CD8-positive, alpha-beta memory T cell (primary cell): ENCODE data around the gene FBN1. TPM values are rescaled to one million over a fixed set of nuclear protein-coding genes. Genes with fewer than 3 reads are reported as not detected.

ENCODE experiments used
- CTCF ChIA-PET: fragments of 350-600 bp; sonication (Branson Sonifier 250); formaldehyde crosslinking; loops from one replicate; lab custom pipeline; 2021; ENCODE audit warnings: antibody characterized with exemption; lab: Charles Lee
- POLR2A ChIA-PET: fragments of 350-600 bp; sonication (Branson Sonifier 250); formaldehyde crosslinking; loops from one replicate; lab custom pipeline; 2021; ENCODE audit warnings: antibody characterized with exemption; lab: Charles Lee
- DNase-seq, 5 donors: peaks; one replicate each; pipeline versions ENCODE4 v3.0.0 to v3.0.0-alpha.2; 2020 to 2022; ENCODE audit warnings: mixed read lengths in 1 of 5
- H3K27ac ChIP-seq: one replicate; pipeline ENCODE4 v1.7.0; 2013; ENCODE audit warnings: low read depth, mild to moderate bottlenecking, low read length, moderate library complexity
- H3K27me3 ChIP-seq: 2 replicates; pipeline ENCODE4 v1.7.0; 2013; ENCODE audit warnings: low read length, mild to moderate bottlenecking; ENCODE audit not compliant: insufficient read depth, poor library complexity, severe bottlenecking
- H3K36me3 ChIP-seq: 2 replicates; pipeline ENCODE4 v1.7.0; 2013; ENCODE audit warnings: mild to moderate bottlenecking, low read length, moderate library complexity; ENCODE audit not compliant: insufficient read depth
- H3K4me1 ChIP-seq: 2 replicates; pipeline ENCODE4 v1.7.0; 2013; ENCODE audit warnings: mild to moderate bottlenecking, low read length, moderate library complexity; ENCODE audit not compliant: insufficient read depth
- H3K4me3 ChIP-seq: 2 replicates; pipeline ENCODE4 v1.7.0; 2013; ENCODE audit warnings: mild to moderate bottlenecking, low read length
- H3K9me3 ChIP-seq: 2 replicates; pipeline ENCODE4 v1.7.0; 2013; ENCODE audit warnings: mild to moderate bottlenecking, low read length
- H3K27ac Mint-ChIP-seq, 8 donors: one replicate each; pipeline ENCODE4 v1.8.0; 2020 to 2021; ENCODE audit warnings: mixed read lengths in 8 of 8, mild to moderate bottlenecking in 6 of 8, inconsistent platforms in 3 of 8, moderate library complexity in 3 of 8
- H3K27me3 Mint-ChIP-seq, 2 donors: one replicate each; pipeline ENCODE4 v1.8.0; 2020 to 2021; ENCODE audit warnings: mixed read lengths in 2 of 2, mild to moderate bottlenecking in 1 of 2, moderate library complexity in 1 of 2
- H3K36me3 Mint-ChIP-seq, 3 donors: one replicate each; pipeline ENCODE4 v1.8.0; 2020 to 2021; ENCODE audit warnings: mixed read lengths in 3 of 3, inconsistent platforms in 1 of 3, mild to moderate bottlenecking in 1 of 3
- H3K4me1 Mint-ChIP-seq, 3 donors: one replicate each; pipeline ENCODE4 v1.8.0; 2020 to 2021; ENCODE audit warnings: mixed read lengths in 3 of 3, inconsistent platforms in 1 of 3, mild to moderate bottlenecking in 1 of 3
- H3K4me3 Mint-ChIP-seq, 7 donors: one replicate each; pipeline ENCODE4 v1.8.0; 2020 to 2021; ENCODE audit warnings: mixed read lengths in 7 of 7, mild to moderate bottlenecking in 6 of 7, moderate library complexity in 4 of 7, inconsistent platforms in 2 of 7
- H3K9me3 Mint-ChIP-seq, 5 donors: one replicate each; pipeline ENCODE4 v1.8.0; 2020 to 2022; ENCODE audit warnings: mixed read lengths in 5 of 5, mild to moderate bottlenecking in 3 of 5, moderate library complexity in 2 of 5, inconsistent platforms in 1 of 5
- polyA plus RNA-seq: library from polyadenylated mRNA; unstranded; fragments of 300-500 nt; fragmentation: Illumina TruSeq; gene quantifications from one replicate; pipeline ENCODE4 v1.2.3, GENCODE V29; 2021
- total RNA-seq, 2 experiments: library from RNA; stranded (reverse); gene quantifications; one replicate each; pipeline ENCODE4 v1.2.3, GENCODE V29; 2021

The FBN1 gene
- total and polyA plus RNA-seq, 3 experiments from 2014 or later = 0.13 to 0.46 (median 0.21) TPM

DNA sequence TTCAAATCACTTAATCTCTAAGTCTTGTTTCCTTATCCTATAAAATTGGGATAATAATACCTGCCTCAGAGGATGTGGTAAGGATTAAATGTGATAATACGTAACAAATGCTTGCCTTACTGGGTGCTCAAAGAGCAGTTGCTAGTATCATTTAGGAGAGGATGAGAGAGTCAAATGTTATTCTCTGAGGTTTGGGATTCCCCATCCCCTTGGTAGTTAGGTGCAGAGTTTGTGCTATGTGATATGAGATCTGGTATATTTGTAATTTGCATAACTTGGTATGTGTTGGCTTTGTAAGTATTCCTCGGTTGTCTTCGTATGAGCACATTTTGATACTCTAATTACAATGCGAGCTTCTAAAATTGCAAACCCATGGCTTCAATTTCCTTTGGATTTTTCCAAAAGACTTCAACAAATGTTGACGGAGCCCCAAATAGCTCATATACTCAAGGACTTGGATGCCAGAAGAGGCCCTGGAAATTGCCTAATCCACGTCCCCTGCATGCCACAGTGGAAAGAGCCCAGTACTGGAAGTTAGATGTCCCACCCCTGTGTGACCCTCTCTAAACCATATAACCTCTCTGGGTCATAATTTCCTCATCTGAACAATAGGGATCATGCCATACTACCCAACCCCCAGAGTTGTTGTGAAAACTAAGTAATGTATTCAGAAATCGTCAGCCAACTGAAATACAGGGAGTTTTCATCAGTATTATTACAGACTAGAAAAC lies 85.0 kb downstream of the FBN1 start:
- H3K4me3 Mint-ChIP-seq = no peak overlapping the region
- DNase-seq = no peak

DNA sequence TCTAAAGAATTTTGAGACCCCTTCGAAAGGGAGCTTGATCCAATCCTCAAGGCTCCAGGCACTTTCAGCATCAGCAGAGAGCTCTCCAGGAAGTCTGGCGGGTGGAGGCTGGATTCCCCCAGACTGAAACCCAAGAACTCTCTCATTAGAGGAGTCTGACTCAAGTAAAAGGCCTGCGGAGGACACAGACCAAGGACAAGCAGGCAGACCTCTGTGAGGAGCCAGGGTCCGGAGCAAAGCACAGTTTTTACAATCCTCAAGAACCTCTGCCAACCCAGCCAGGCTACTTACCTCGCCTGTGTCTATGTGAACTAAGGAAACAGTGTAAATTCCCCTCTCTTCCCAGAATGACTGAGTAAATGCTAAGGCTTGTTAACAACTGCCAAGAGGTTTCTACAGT lies 86.2 kb downstream of the FBN1 start:
- Histone ChIP-seq H3K36me3 (no peaks in the 10 kb centered on the region), H3K27me3 (no peaks in the 10 kb centered on the region), H3K4me1 (no peaks in the 10 kb centered on the region), H3K27ac (no peak overlapping the region), H3K4me3 (no peak overlapping the region), H3K9me3 (no peaks in the 10 kb centered on the region)
- Mint-ChIP-seq H3K27me3 (peaks cover 5 to 19% of the 10 kb centered on the region in 2 donors), H3K4me1 (no peaks in the 10 kb centered on the region), H3K36me3 (no peaks in the 10 kb centered on the region), H3K4me3 (no peak overlapping the region), H3K9me3 (no peaks in the 10 kb centered on the region), H3K27ac (peak overlapping the region in 1 of 8 donors; percentile 47)
- no peak for DNase-seq
- CTCF ChIA-PET = no interaction called here
- POLR2A ChIA-PET = no interaction called here

More for the DNA sequence above, 85.0 kb downstream of the FBN1 start:
- Mint-ChIP-seq H3K36me3 (no peaks in the 10 kb centered on the region), H3K27me3 (peaks cover 5 to 22% of the 10 kb centered on the region in 2 donors), H3K4me1 (no peaks in the 10 kb centered on the region), H3K9me3 (no peaks in the 10 kb centered on the region), H3K27ac (no peak overlapping the region)
- H3K4me1 ChIP-seq = no peaks in the 10 kb centered on the region
- no peaks in the 10 kb centered on the region for H3K9me3 ChIP-seq
- POLR2A ChIA-PET = no interaction called here
- H3K36me3 ChIP-seq = no peaks in the 10 kb centered on the region
- no peak overlapping the region for H3K4me3 ChIP-seq
- H3K27ac ChIP-seq = no peak overlapping the region
- CTCF ChIA-PET = no interaction called here
- no peaks in the 10 kb centered on the region for H3K27me3 ChIP-seq

DNA sequence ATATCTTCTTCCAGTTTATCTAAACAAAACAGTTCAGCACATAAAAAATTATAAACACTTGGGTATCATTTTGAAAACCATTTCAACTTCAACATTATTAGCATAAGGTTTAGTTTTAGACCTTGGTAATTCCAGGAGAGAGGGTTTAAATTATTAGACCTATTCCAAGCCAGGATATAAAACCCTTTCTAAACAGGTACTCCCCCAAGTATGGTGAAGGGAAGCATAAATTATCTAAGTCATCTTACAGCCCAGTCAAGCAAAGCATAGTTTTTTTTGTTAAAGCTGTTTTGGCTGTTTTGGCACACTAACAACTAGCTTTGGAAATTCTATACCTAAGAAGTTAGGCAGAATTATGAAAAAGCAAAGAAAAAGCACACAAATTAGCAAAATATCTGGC lies 87.3 kb downstream of the FBN1 start:
- H3K9me3 Mint-ChIP-seq = no peaks in the 10 kb centered on the region
- Histone ChIP-seq H3K4me1 (no peaks in the 10 kb centered on the region), H3K27me3 (no peaks in the 10 kb centered on the region), H3K27ac (no peak overlapping the region), H3K36me3 (no peaks in the 10 kb centered on the region), H3K4me3 (no peak overlapping the region), H3K9me3 (no peaks in the 10 kb centered on the region)
- no peak overlapping the region for H3K27ac Mint-ChIP-seq
- DNase-seq = no peak
- H3K4me3 Mint-ChIP-seq = no peak overlapping the region
- POLR2A ChIA-PET = no interaction called here
- H3K36me3 Mint-ChIP-seq = no peaks in the 10 kb centered on the region
- CTCF ChIA-PET = no interaction called here
- peaks cover 5 to 28% of the 10 kb centered on the region in 2 donors for H3K27me3 Mint-ChIP-seq
- no peaks in the 10 kb centered on the region for H3K4me1 Mint-ChIP-seq

DNA sequence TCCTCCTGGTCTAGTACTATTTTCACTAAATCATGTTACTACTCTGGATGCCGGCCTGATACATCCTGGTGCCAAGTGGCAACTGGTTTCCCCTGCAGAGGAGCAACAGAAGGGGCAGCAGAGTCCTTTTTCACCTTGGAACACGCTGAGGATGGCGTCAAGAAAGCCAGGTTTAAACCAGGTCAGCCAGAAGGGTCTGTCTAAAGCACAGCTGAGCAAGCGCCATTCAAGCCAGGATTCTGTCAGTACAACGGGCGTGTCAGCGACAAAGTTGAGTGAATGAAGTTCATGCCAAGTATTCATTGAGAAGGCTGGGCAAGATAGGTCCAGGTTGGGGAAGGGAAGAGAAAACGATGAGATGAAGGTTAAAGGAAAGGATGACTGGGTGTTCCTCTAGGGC lies 88.2 kb downstream of the FBN1 start:
- POLR2A ChIA-PET = no interaction called here
- H3K4me3 Mint-ChIP-seq = no peak overlapping the region
- H3K4me1 Mint-ChIP-seq = no peaks in the 10 kb centered on the region

DNA sequence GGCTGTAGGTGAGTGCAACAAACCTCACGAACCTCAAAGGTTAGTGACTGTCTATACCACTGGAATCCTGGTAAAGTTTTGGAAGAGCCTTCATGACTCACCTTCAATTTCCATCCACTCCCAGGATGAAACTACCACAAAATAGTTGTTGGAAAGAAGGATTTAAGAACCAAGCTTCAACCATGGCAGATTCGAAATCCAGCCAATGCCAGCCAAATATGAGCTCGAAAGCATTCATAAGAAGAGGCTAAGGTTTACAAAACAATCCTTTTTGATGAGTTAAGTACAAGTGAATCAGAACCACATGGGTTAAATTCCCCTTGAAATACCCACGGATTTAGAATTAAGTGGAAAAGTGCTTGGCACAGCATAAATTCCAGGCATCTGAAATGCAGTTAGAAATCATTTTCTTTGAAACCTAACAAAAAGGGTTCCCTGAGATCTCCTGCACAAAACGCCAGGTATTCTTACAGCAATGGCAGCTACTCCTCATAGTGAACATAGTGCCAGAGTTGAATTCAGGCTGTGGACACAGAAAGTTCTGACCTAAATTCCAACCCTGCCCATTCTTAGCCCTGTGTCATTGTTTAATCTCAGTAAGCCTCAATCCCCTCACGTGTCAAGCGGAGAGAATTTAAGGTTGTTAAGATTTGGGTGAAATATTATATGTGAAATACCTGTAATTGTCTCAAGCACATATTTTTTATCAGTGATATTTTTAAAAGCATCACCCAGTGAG lies 89.2 kb downstream of the FBN1 start:
- H3K27ac Mint-ChIP-seq = no peak overlapping the region
- H3K4me1 ChIP-seq = no peaks in the 10 kb centered on the region
- no peaks in the 10 kb centered on the region for H3K9me3 ChIP-seq
- H3K36me3 ChIP-seq = no peaks in the 10 kb centered on the region
- no peak overlapping the region for H3K27ac ChIP-seq
- H3K4me3 Mint-ChIP-seq = no peak overlapping the region
- no peak overlapping the region for H3K4me3 ChIP-seq
- POLR2A ChIA-PET = no interaction called here
- CTCF ChIA-PET = no interaction called here
- H3K4me1 Mint-ChIP-seq = no peaks in the 10 kb centered on the region
- H3K27me3 ChIP-seq = no peaks in the 10 kb centered on the region
- no peak for DNase-seq
- no peaks in the 10 kb centered on the region for H3K36me3 Mint-ChIP-seq
- H3K27me3 Mint-ChIP-seq = peaks cover 5 to 28% of the 10 kb centered on the region in 2 donors
- H3K9me3 Mint-ChIP-seq = no peaks in the 10 kb centered on the region

More for the DNA sequence above, 88.2 kb downstream of the FBN1 start:
- no peak for DNase-seq
- no peak overlapping the region for H3K27ac ChIP-seq
- no peaks in the 10 kb centered on the region for H3K27me3 ChIP-seq
- no peak overlapping the region for H3K4me3 ChIP-seq
- Mint-ChIP-seq H3K27me3 (peaks cover 5 to 28% of the 10 kb centered on the region in 2 donors), H3K36me3 (no peaks in the 10 kb centered on the region), H3K9me3 (no peaks in the 10 kb centered on the region), H3K27ac (no peak overlapping the region)
- CTCF ChIA-PET = no interaction called here
- no peaks in the 10 kb centered on the region for H3K9me3 ChIP-seq
- no peaks in the 10 kb centered on the region for H3K4me1 ChIP-seq
- no peaks in the 10 kb centered on the region for H3K36me3 ChIP-seq

DNA sequence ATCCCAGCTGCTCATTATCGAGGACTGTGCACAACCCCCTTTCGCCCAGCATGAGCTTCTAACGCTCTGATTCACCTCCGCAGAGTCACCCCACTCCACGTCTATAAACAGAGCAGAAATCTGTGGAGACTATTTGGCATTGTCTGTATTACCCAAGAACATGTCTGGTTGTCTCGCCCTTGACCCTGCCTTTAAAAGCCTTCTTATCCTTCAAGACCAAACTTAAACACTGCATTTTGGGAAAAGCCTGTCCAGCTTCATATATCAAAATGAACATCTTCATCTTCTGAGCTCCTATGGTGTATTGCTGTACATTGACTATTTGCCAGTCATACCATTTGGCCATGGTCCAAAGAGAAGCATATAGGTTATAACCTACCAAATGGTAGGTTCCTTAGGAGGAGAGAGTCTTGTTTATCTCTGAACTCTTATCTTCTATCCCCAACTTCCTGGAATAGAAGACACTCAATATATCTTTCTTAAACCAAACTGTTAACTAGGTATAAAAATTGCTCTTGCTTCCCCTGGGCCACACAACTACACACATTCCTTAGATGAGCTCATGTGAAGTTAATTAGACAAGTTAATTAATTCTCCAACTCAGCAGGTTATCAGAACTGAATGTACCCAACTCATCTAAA lies 90.1 kb downstream of the FBN1 start:
- POLR2A ChIA-PET = no interaction called here
- no peak overlapping the region for H3K27ac Mint-ChIP-seq
- Histone ChIP-seq H3K36me3 (no peaks in the 10 kb centered on the region), H3K27ac (no peak overlapping the region), H3K4me3 (no peak overlapping the region), H3K9me3 (no peaks in the 10 kb centered on the region), H3K27me3 (no peaks in the 10 kb centered on the region), H3K4me1 (no peaks in the 10 kb centered on the region)
- no peaks in the 10 kb centered on the region for H3K4me1 Mint-ChIP-seq
- CTCF ChIA-PET = no interaction called here
- peaks cover 4 to 23% of the 10 kb centered on the region in 2 donors for H3K27me3 Mint-ChIP-seq
- H3K4me3 Mint-ChIP-seq = no peak overlapping the region
- H3K9me3 Mint-ChIP-seq = no peaks in the 10 kb centered on the region
- no peak for DNase-seq
- no peaks in the 10 kb centered on the region for H3K36me3 Mint-ChIP-seq

DNA sequence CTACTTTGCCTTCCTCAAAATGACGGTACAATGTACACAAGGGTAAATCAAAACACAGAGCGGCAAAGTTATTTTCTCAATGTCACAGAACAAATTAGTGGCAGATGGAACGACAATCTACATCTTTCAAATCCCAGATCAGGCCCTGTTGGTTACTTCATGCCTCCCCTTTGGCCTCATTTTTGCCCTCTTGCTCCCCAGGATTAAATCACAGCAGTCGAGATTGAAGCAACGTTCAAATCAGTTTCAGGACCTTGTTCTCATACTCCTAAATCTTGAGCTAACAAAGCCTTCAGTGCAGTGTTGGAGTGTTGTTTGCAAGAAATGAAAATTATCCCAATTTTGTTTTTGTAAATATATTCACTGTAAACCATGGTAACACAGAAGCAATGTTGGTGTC lies 91.4 kb downstream of the FBN1 start:
- no peak overlapping the region for H3K4me3 Mint-ChIP-seq
- ChIA-PET CTCF (no interaction called here), POLR2A (no interaction called here)
- H3K27me3 Mint-ChIP-seq = peaks cover 3 to 12% of the 10 kb centered on the region in 2 donors
- H3K36me3 Mint-ChIP-seq = no peaks in the 10 kb centered on the region
- H3K36me3 ChIP-seq = no peaks in the 10 kb centered on the region
- H3K4me3 ChIP-seq = no peak overlapping the region
- H3K27ac Mint-ChIP-seq = no peak overlapping the region
- no peak overlapping the region for H3K27ac ChIP-seq
- DNase-seq = no peak
- no peaks in the 10 kb centered on the region for H3K27me3 ChIP-seq
- H3K9me3 Mint-ChIP-seq = no peaks in the 10 kb centered on the region
- no peaks in the 10 kb centered on the region for H3K4me1 ChIP-seq
- H3K4me1 Mint-ChIP-seq = no peaks in the 10 kb centered on the region
- H3K9me3 ChIP-seq = no peaks in the 10 kb centered on the region

DNA sequence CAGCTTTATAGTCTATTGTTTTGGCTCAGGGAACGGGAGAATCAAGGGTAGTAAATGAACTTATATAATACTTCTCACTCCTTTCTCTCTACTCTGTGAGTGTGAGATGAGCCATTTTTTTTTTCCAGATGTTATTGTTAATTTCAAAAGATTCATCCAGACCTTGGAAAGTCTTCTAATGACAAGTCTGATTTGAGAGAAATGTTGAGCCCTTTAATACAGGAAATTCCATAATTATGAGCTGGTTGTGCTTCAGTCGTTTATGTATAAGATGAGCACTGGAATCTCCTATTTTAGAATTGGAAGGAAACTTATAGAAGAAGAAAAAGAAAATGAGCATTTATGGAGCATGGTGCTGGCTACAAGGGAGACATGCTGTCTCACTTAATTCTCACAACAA lies 92.0 kb downstream of the FBN1 start:
- Mint-ChIP-seq H3K9me3 (no peaks in the 10 kb centered on the region), H3K27me3 (peaks cover 3 to 12% of the 10 kb centered on the region in 2 donors), H3K36me3 (no peaks in the 10 kb centered on the region), H3K4me1 (no peaks in the 10 kb centered on the region), H3K27ac (no peak overlapping the region), H3K4me3 (no peak overlapping the region)
- DNase-seq = no peak
- ChIA-PET POLR2A (no interaction called here), CTCF (interaction anchor here (1.6 kb wide), 1 partner anchor 9 kb away, joined by 3 read pairs; no protein-coding TSS in a partner anchor)
- Histone ChIP-seq H3K9me3 (no peaks in the 10 kb centered on the region), H3K4me1 (no peaks in the 10 kb centered on the region), H3K27me3 (no peaks in the 10 kb centered on the region), H3K27ac (no peak overlapping the region), H3K4me3 (no peak overlapping the region), H3K36me3 (no peaks in the 10 kb centered on the region)
